Neutrophil (primary cell): ENCODE results near the gene C22orf39.

Source experiments
- H3K27ac ChIP-seq: fragments of 200-600 bp; sonication (generic); 2 replicates; pipeline ENCODE4 v1.5.1; 2016; ENCODE audit warnings: mild to moderate bottlenecking, moderate library complexity
- H3K27me3 ChIP-seq: fragments of 200-600 bp; sonication (generic); 2 replicates; pipeline ENCODE4 v1.6.0; 2016; ENCODE audit warnings: mild to moderate bottlenecking
- H3K36me3 ChIP-seq: fragments of 200-600 bp; sonication (generic); 2 replicates; pipeline ENCODE4 v1.5.1; 2017
- H3K4me1 ChIP-seq, 2 experiments: fragments of 200-600 bp in 1 of 2; sonication (generic) in 1 of 2; 1 replicate in 1 of 2; 2 replicates in 1 of 2; pipeline versions ENCODE4 v1.5.1 to v1.6.1; 2013 to 2016; ENCODE audit warnings: low read depth in 1 of 2, low read length in 1 of 2, mild to moderate bottlenecking in 1 of 2, moderate library complexity in 1 of 2; ENCODE audit not compliant: control insufficient read depth in 1 of 2, insufficient read depth in 1 of 2
- H3K4me3 ChIP-seq, 2 experiments: fragments of 200-600 bp in 1 of 2; sonication (generic) in 1 of 2; 1 replicate in 1 of 2; 2 replicates in 1 of 2; pipeline ENCODE4 v1.5.1; 2013 to 2016; ENCODE audit warnings: low read depth in 1 of 2, low read length in 1 of 2, mild to moderate bottlenecking in 1 of 2, moderate library complexity in 1 of 2
- H3K9me3 ChIP-seq: fragments of 200-600 bp; sonication (generic); 2 replicates; pipeline ENCODE4 v1.5.1; 2016
- CTCF ChIP-seq: fragments of 200-600 bp; sonication (generic); IDR thresholded peaks from 2 replicates; pipeline ENCODE4 v1.5.1; 2016; ENCODE audit warnings: antibody characterized with exemption

The C22orf39 gene

DNA sequence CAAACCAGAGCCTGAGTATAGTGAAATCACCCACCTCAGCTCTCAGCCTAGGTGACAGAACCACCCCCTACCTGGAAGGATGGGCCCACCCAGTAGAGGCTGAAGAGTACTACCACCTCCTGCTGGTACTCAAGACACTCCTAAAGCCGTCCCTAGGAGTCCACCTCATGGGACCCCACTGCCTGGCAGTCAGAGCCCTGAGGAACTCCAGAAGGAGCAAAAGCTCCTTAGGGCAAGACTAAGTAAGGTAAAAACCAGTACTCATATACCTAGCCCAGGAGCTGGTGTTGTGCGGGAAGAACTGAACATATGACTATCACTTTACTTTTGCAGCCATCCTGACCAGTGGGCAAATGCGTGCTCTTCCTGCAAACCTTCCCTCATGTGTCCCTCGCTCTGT is 52.2 kb downstream of the C22orf39 start:
- Histone ChIP-seq H3K9me3 (no peaks in the 10 kb centered on the region), H3K4me1 (peaks cover 7 to 8% of the 10 kb centered on the region in 2 experiments), H3K4me3 (no peak overlapping the region), H3K27me3 (no peaks in the 10 kb centered on the region), H3K36me3 (peaks cover 99% of the 10 kb centered on the region), H3K27ac (peak overlapping the region; percentile 37)
- no peak for TF ChIP-seq CTCF

DNA sequence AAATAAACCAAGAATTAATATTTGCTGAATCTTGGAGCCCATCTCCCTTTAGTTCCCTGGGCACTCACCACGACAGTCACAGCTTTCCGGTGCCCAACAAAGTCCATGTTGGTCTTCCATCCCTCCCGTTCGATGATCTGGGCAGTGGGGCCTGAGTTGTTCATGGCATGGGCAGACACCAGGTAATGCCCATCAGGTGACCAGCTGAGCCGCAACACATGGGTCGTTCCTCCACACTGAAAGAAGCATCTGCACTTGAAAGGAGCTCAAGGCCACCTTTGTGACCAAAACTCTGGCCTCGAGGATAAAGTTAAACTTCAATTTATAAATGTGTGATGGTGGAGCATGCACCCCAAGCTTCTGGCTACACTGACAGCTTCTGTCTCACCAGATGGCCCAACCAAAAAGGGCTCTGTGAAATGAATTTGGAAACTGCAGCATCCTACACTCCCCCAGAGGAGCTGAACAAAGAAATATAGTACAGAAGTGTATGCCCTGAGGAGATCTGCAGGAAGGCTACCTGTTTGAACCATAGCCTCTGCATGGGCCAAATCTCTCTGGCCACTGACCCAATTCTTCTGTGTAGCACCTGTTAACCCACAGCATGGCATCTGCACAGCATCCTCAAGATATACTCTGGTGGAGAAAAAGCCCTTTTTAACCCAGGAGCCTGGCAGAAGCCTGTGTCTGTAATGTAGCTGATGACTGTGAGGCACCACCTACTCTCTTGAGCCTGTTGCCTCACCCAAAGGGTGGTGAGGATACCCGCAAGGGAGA is 53.0 kb downstream of the C22orf39 start:
- Histone ChIP-seq H3K4me3 (no peak overlapping the region), H3K27ac (peak overlapping the region; percentile 37), H3K4me1 (peaks cover 7 to 8% of the 10 kb centered on the region in 2 experiments), H3K9me3 (no peaks in the 10 kb centered on the region), H3K27me3 (no peaks in the 10 kb centered on the region), H3K36me3 (peaks cover 99% of the 10 kb centered on the region)
- no peak for TF ChIP-seq CTCF

DNA sequence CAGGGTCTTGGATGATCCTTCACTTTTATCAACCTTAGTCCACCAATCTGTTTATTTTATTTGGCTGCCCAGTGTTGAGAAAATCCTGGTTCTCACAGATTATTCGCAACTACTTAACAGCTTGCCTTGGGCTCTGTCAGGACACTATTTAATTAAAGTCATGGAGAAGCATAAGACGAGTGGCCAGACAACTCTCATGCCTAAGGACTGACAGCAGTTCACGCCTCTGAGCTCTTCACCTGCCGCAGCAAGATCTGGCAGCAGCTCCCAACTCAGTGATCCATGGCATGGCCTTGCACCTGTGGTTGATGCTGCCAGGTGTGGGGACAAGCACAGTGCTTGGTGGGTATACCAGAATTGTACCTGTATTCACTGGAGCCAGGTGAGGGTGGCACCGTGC is 53.8 kb downstream of the C22orf39 start:
- Histone ChIP-seq H3K9me3 (no peaks in the 10 kb centered on the region), H3K27me3 (no peaks in the 10 kb centered on the region), H3K4me3 (no peak overlapping the region), H3K36me3 (peaks cover 99% of the 10 kb centered on the region), H3K4me1 (peaks cover 7 to 8% of the 10 kb centered on the region in 2 experiments), H3K27ac (no peak overlapping the region)
- TF ChIP-seq CTCF: no peak
